ENCODE measurements around the gene MAP1LC3B2. TPM values are rescaled to one million over a fixed set of nuclear protein-coding genes. Genes with fewer than 3 reads are reported as not detected.

MAP1LC3B2 gene
- total and polyA plus RNA-seq, 8 donors: 1.3 to 16.9 (median 2.3) TPM; not detected in 2

DNA sequence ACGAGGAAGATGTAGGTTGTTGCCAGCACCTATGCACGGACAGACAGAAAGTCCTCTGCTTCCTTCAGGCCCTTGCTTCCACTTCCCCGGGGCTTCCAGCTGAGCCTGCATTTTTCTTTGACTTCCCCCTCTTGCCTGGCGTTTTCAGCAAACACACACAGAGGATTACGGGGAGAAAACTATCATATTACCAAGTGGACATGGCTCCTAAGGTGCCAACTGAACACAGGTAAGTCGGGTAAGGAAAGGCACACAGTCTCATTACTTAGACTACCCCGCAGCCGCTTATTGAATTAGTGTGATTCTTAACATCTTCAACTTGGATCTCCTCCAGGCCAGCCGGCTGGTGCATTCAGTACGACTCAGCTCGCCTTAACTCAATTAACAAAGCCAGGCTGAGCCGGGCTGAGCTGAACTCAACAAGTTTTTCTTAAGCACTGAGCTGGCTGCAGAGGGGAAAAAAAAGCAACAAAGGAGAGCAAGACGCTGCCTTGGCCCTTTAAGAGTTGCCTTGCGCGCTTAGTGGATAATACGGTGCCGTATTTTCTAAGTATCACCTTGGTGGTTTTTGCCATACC, 19.2 kb upstream of the MAP1LC3B2 start:
- Histone ChIP-seq H3K4me3 (no peak overlapping the region), H3K36me3 (no peaks in the 10 kb centered on the region), H3K27me3 (no peaks in the 10 kb centered on the region), H3K4me1 (peaks cover 11 to 34% (median 31%) of the 10 kb centered on the region in 4 donors), H3K27ac (peak overlapping the region in 4 of 5 donors; percentile 25 to 72 (median 48)), H3K9me3 (no peaks in the 10 kb centered on the region)
- 17 to 25% (median 19%) methylated on average over 17 of the region's 17 CpGs for WGBS, 5 donors
- intact Hi-C loops (cut with DNase I; ENCODE audit: low total_unique reads): no loop called here
- peak; percentile 68 to 92 for DNase-seq
- TF ChIP-seq POLR2A (IDR thresholded peaks at IDR 0.05) (no peak), EP300 (IDR thresholded peaks at IDR 0.05) (no peak), POLR2AphosphoS5 (IDR thresholded peaks at IDR 0.05) (no peak)
- TF ChIP-seq, protein P1, sequence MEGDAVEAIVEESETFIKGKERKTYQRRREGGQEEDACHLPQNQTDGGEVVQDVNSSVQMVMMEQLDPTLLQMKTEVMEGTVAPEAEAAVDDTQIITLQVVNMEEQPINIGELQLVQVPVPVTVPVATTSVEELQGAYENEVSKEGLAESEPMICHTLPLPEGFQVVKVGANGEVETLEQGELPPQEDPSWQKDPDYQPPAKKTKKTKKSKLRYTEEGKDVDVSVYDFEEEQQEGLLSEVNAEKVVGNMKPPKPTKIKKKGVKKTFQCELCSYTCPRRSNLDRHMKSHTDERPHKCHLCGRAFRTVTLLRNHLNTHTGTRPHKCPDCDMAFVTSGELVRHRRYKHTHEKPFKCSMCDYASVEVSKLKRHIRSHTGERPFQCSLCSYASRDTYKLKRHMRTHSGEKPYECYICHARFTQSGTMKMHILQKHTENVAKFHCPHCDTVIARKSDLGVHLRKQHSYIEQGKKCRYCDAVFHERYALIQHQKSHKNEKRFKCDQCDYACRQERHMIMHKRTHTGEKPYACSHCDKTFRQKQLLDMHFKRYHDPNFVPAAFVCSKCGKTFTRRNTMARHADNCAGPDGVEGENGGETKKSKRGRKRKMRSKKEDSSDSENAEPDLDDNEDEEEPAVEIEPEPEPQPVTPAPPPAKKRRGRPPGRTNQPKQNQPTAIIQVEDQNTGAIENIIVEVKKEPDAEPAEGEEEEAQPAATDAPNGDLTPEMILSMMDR (IDR thresholded peaks at IDR 0.05): no peak

DNA sequence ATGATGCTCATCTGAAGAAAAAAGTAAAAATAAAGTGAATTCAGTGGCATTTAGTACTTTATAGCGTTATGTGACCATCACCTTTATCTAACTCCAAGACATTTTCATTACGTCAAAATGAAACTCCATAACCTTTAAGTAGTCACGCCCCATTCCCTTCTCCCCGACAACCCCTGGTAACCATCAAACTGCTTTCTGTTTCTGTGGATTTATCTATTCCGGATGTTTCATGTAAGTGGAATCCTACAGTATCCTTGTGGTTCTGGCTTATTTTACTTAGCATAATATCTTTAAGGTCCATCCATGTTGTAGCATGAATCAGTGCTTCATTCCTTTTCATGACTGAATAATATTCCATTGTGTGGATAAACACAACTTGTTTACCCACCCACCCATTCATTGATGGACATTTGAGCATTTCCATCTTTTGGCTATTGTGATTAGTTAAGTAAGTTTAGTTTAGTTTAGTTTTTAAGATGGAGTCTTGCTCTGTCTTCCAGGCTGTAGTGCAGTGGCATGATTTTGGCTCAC, 18.5 kb upstream of the MAP1LC3B2 start:
- intact Hi-C loops (cut with DNase I; ENCODE audit: low total_unique reads): no loop called here
- Histone ChIP-seq H3K27ac (peak overlapping the region in 1 of 5 donors; percentile 25), H3K4me3 (no peak overlapping the region), H3K9me3 (no peaks in the 10 kb centered on the region), H3K36me3 (no peaks in the 10 kb centered on the region), H3K27me3 (no peaks in the 10 kb centered on the region), H3K4me1 (peaks cover 11 to 34% (median 29%) of the 10 kb centered on the region in 4 donors)
- 63 to 76% (median 70%) methylated on average over 5 of the region's 5 CpGs for WGBS, 5 donors
- no peak for DNase-seq
- TF ChIP-seq, protein P1 (IDR thresholded peaks at IDR 0.05): no peak
- TF ChIP-seq POLR2A (IDR thresholded peaks at IDR 0.05) (no peak), EP300 (IDR thresholded peaks at IDR 0.05) (no peak), POLR2AphosphoS5 (IDR thresholded peaks at IDR 0.05) (no peak)

DNA sequence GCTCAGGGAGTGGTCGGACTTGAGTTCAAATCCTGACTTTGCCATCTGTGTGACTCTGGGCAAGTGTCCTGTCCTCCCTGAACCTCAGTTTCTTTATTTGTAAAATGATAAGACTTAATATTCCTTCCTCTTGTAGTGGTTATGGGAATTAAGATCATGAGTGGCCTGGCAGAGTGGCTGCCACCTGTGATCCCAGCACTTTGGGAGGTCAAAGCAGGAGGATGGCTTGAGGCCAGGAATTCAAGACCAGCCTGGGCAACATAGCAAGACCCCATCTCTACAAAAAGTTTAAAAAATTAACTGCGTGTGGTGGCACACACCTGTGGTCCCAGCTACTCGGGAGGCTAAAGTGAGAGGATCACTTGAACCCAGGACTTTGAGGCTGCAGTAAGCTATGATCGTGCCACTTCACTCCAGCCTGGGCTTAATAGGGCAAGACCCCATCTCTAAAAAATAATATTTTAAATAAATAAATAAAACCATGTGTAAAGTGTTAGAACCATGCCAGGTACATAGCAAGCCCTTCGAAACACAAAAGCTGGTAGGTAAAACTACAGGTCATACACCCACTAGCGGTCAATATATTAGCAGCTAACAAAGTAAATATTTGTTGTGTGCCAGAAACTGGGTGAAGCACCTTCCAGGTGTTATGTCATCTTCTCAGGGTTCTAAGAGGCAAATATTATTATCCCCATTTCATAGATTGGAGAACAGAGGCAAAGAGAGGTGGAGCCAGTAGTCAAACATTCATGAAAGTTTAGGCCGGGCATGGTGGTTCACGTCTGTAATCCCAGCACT, 17.4 kb upstream of the MAP1LC3B2 start:
- peaks cover 11 to 34% (median 29%) of the 10 kb centered on the region in 4 donors for H3K4me1 ChIP-seq
- no peak overlapping the region for H3K27ac ChIP-seq
- no peak for DNase-seq
- H3K36me3 ChIP-seq: no peaks in the 10 kb centered on the region
- no peak for TF ChIP-seq POLR2A (IDR thresholded peaks at IDR 0.05)
- WGBS, 5 donors: 90 to 93% (median 92%) methylated on average over 8 of the region's 8 CpGs
- no peak overlapping the region for H3K4me3 ChIP-seq
- intact Hi-C loops (cut with DNase I; ENCODE audit: low total_unique reads): no loop called here
- H3K27me3 ChIP-seq: no peaks in the 10 kb centered on the region
- H3K9me3 ChIP-seq: no peaks in the 10 kb centered on the region

DNA sequence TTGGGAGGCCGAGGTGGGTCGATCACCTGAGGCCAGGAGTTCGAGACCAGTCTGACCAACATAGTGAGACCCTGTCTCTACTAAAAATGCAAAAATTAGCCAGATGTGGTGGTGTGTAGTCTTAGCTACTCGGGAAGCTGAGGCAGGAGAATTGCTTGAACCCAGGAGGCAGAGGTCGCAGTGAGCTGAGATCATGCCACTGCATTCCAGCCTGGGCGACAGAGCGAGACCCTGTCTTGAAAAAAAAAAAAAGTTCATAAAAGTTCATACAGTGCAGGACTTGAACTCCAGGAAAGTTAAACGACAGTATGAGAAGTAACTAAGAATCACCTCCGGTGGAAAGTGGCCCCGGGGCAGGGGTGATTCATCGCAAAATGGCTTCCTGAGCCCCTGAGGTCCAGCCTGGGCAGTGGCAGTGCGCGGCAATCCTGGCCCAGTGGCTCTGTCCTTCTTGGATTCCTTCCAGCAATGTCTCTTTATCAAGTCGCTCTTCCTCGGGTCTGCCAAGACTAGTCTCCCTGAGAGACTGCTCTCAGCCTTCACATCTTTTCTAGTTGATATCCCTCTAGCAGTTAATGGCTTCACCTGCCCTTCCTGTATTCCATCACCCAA, 16.7 kb upstream of the MAP1LC3B2 start:
- no peak overlapping the region for H3K27ac ChIP-seq
- no peak for TF ChIP-seq POLR2AphosphoS5 (IDR thresholded peaks at IDR 0.05)
- TF ChIP-seq POLR2A (IDR thresholded peaks at IDR 0.05): no peak
- TF ChIP-seq EP300 (IDR thresholded peaks at IDR 0.05): no peak
- TF ChIP-seq, protein P1 (IDR thresholded peaks at IDR 0.05): no peak
- intact Hi-C loops (cut with DNase I; ENCODE audit: low total_unique reads): no loop called here
- H3K27me3 ChIP-seq: no peaks in the 10 kb centered on the region
- 67 to 76% (median 73%) methylated on average over 15 of the region's 15 CpGs for whole genome bisulfite sequencing, 5 donors
- H3K36me3 ChIP-seq: no peaks in the 10 kb centered on the region
- peaks cover 11 to 39% (median 29%) of the 10 kb centered on the region in 4 donors for H3K4me1 ChIP-seq
- no peak overlapping the region for H3K4me3 ChIP-seq
- no peaks in the 10 kb centered on the region for H3K9me3 ChIP-seq
- DNase-seq: no peak

All from stomach (tissue), 9 donors.